HG02852 (cell line): ENCODE measurements around the gene NPLOC4.
A peak's percentile ranks its signal among the peaks of the same experiment; 100 is the strongest.
"Not testable (repeated sequence)": the region's sequence is repeated elsewhere in the genome, so short reads cannot be mapped to it uniquely, and the experiment has no call there.

ENCODE experiments used
- ATAC-seq: cut with Tn5 transposase; IDR thresholded peaks from one replicate; pipeline ENCODE4 v1.9.1; 2021; ENCODE audit warnings: mild to moderate bottlenecking, moderate library complexity; ENCODE audit not compliant: unreplicated experiment

NPLOC4 gene

DNA sequence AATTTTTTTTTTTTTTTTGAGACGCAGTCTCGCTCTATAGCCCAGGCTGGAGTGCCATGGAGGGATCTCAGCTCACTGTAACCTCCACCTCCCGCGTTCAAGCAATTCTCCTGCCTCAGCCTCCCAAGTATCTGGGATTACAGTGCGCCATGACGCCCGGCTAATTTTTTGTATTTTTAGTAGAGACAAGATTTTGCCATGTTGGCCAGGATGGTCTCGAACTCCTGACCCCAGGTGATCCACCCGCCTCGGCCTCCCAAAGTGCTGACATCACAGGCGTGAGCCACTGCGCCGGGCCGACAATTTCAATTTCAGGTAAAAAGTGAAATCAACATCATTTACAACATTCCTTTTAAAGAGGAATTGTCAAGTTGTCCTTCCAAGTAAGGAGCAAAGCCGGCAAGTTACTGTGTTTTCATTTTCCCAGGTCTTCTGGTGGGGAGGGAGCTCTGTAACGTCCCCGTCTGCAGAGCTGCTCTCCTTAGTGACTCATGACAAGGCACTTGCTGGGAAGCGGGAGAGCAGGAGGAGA, 873 bp downstream of the NPLOC4 start:
- peak; percentile 19 for ATAC-seq

DNA sequence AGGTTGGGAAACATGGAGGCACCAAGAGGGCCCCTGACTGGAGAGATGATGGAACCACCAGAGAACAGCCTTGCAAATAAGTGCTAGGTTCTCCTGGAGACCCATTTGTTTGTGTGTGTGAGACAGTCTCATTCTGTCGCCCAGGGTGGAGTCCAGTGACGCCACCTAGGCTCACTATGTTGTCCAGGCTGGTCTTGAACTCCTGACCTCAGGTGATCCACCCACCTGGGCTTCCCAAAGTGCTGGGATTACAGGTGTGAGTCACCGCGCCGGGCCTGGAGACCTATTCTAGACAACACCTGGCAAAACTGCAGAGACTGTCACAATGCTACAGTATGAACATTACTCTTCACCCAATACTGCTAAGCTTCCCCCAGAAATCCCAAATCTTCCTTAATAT, 1.5 kb downstream of the NPLOC4 start:
- no peak for ATAC-seq

DNA sequence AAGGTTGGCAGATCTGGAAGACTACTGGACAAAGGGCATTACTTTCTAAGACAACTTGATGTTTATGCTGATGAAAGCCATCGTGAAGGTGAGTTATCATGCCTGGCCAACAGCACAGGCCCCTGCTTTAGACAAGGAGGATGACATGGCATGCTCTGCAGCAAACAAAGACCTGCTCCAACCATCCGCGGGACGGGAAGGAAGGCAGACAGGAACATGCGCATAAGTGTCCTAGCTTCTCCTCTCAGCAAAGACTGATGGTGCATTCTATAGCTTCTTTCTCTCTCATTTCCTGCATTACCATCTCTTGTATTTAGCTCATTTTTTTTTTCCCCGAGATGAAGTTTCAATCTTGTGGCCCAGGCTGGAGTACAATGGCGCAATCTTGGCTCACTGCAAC, 5.4 kb downstream of the NPLOC4 start:
- ATAC-seq = no peak

DNA sequence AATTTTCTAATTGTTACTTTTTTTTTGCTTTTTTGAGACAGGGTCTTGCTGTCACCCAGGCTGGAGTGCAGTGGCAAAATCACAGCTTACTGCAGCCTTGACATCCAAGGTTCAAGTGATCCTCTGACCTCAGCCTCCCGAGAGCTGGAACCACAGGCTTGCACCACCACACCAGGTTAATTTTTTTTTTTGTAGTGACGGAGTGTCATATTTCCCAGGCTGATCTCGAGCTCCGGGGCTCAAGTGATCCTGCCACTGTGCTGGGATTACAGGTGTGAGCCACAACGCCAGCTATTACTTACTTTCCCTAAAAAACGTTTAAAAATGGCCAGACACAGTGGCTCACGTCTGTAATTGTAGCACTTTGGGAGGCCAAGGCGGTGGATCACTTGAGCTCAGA, 6.6 kb downstream of the NPLOC4 start:
- no peak for ATAC-seq

DNA sequence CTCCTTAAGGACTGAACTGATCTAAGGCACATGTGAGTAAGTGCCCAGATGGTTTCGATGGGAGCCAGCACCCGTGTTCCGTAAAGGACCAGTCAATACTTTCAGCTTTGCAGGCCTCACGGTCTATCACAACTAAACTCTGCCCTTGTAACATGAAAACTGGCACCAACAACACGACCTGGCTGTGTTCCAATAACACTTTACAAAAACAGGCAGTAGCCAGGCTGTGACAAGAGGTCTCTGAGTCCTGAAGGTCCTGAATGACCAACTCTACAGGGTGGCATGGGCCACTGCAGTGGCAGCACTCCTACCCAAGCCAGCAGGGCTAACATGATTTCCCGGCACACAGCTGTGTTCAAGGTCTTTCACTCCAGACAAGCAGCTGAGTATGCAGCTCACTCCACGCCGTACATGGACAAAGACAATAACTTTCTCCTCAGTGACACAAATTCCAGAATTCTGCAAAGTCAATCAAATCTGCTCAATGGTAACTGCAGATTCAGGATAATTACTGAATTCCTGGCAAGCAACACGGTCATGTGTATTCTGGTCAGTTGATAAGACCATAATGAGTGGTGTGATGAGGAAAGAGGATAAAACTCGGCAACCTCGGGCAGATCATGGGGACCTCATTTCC, 15.3 kb downstream of the NPLOC4 start:
- no peak for ATAC-seq

DNA sequence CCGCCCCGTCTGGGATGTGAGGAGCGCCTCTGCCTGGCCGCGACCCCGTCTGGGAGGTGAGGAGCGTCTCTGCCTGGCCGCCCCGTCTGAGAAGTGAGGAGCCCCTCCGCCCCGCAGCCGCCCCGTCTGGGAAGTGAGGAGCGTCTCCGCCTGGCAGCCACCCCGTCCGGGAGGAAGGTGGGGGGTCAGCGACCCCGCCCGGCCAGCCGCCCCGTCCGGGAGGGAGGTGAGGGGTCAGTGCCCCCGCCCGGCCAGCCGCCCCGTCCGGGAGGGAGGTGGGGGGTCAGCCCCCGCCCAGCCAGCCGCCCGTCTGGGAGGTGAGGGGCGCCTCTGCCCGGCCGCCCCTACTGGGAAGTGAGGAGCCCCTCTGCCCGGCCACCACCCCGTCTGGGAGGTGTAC, 18.6 kb downstream of the NPLOC4 start:
- not testable (repeated sequence) for ATAC-seq

DNA sequence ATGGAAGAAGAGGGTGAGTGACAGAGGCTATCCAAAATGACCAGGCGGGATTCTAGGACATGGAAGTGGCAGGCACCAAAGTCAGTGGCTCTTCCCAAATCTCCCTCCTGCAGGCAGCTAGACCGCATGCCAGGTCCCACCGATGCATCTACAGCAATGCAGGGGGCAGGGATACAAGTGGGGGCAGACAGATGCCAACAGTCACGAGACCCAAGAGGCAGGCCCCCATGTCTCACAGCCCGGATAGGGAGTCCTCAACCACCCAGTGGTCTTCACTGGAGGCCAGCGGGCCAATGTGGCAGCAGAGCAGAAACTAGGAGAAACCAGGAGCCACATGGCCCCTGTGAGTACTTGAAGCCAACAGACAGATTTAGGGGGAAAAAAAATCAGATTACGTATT, 20.0 kb downstream of the NPLOC4 start:
- no peak for ATAC-seq

DNA sequence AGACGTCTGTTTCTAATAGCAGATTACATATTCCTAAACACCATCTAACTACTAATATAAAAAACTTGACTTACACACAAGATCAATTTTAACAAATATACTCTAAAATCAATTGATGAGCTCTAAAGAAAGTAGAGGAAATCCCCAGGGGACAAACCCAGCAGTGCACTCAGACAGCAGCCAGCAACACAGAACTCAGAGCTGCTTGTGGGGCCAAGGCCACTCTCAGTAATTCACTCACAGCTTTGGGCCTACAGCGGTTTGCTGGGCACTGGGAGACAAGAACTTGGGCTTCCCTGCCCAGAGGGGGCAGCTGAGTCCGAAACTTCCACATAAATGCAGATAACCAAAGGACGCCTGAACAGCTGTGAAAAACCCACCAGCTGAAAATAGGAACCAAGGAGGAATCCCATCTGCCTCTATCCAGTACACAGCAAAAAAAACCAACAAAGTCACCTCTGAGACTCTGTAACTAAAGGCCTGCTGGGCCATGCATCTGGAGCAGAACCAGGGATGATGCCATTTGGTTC, 21.4 kb downstream of the NPLOC4 start:
- ATAC-seq = no peak

DNA sequence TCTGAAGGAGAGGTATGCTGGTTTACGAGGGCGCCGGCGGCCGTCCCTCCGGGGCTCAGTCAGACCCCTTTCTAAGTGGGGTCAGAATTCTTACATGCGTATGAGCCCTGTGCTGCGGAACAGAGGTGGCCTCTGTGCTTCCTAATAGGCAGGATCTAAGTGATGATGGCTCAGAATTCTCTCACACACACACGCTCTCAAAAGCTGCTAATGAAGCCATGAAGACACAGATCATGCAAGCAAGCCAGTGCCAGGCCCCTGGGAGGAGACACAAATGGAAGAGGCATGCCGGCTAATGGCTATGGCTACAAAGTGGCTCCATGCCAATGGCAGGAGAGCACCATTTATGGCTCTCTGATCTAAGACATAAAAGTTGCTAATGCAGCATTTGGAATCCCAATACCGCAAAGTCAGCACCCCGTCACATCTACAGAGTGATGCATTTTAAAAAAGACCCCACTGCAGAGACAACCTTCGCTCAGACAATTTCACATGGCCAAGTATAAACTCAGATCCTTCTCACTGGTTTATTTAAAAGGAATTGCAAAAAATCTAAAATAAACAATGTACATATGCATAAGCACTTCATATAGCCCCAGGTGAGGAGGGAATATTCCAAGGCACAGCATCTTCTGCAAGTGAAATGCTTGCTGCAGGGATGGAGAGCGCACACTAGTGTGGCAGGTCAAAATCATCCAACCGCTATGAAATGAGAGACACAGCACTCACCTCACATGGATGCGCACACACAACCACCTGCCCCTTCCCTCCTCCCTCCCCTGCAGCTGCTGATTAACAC, 24.5 kb downstream of the NPLOC4 start:
- no peak for ATAC-seq

DNA sequence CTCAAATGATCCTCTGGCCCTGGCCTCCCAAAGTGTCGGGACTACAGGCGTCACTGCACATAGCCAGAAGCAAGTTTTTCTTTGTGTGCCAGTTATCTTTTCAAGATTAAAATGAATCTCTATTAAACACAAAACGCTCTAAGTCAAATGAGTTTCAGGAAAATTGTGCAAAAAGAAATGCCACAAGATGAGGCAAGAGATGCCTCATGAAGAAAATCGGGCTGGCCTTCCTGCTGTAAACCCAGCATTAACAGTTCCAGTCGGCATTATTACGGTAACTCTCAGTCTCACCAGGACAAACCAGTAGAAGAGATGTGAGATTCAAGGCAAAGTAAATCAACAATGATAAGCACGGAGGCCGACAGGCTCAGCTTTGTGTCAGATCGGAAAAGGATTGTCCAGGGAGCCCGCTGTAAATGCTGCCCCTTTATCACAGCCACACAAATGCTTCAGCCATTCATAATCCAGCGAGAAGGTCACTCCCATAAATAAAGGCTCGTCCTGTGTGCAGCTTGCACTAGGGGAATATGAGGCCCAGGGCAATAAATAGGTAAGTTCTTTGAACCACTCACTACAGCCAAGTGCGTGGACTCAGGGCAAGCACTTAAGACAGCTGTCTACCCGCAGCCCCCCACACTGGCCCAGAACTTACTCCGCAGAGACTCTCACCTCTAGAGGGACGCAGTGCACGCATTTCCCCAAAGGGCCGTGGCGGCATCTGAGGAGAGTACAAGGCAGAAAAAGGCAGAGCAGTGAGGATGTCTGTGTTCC, 27.2 kb downstream of the NPLOC4 start:
- ATAC-seq = no peak

DNA sequence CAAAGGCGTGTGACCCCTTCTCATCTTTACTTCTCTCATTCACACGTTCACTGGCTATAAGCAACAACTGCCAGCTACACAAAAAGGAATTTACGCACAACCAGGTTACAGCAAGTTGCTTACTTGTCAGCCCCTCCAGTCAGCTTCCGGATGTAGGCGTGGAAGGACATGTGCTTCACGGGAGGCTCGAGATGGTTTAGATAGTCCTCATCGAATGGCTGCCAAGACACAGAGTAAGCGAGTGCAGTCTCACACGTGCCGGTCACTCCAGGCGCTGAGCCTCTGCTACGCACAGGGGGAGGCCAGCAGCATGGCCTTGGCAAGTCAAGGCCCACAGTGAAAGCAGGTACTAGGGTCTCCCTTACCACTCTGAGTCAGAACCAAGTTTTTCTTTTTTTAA, 28.3 kb downstream of the NPLOC4 start:
- no peak for ATAC-seq

DNA sequence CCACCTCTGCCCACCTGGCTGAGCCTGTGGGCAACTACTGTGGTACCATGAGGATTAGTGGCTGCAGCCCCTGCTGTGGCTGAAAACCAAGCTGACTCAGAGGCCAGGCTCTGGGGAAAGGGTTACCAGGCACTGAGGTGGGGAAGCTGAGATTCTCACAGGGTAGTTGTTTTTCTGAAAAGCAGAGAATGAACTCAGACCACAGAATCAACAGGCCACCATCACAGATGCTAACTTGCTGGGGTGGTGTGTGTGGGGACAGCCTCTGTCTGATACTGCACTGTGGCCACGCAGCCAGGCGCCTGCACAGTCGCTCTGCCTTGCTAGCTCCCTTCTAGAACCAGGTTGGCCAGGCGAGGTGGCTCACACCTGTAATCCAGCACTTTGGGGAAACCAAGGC, 28.8 kb downstream of the NPLOC4 start:
- no peak for ATAC-seq

DNA sequence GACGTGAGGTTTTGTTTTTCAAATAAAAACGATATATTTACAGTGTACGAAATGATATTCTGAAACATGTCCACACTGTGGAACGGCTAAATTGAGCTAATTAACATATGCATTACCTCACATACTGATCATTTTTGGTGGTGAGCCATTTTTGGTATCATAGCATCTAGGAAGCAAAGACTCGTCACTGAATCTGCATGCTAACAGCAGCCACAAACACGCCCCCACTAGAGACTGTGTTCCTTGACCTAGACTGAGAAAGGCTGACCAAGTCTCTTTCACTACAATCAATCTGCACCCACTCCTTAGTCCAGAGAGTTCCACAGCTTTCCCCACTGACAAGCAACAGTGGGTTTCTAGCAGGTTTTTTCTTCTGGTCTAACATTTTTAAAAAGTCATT, 29.5 kb downstream of the NPLOC4 start:
- no peak for ATAC-seq

DNA sequence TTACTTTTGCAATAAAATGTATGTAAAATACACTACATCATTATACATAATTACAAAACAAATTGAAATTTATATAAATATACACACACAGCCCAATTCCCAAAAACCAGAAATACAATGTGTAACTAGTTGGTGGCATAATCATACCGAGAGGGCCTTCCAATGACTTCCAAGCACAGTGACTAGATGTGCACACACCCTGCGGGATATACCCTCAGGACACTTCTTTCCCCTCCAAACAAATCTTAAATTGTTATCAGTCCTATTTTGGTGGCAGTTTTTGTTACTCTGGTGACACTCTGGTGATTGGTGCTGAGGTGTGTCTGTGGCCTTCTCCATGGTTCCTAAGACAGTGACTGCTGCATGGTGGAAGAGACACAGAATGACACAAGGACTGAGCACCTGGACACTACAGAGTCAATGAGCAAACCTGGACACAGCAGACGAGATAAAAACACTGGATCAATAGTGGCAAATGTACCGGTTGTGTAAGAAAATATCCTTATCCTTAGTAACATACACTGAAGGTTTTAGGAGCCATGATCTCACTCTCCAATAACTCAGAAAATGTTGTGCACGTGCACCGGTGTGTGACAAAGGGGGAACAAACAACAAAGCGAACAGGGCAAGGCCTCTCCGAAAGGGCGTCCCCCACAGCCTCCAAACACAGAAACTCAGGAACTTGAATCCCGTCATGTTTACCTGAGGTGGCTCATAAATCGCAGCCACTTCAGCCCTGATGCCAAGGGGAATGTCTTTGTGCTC, 32.9 kb downstream of the NPLOC4 start:
- ATAC-seq = no peak

DNA sequence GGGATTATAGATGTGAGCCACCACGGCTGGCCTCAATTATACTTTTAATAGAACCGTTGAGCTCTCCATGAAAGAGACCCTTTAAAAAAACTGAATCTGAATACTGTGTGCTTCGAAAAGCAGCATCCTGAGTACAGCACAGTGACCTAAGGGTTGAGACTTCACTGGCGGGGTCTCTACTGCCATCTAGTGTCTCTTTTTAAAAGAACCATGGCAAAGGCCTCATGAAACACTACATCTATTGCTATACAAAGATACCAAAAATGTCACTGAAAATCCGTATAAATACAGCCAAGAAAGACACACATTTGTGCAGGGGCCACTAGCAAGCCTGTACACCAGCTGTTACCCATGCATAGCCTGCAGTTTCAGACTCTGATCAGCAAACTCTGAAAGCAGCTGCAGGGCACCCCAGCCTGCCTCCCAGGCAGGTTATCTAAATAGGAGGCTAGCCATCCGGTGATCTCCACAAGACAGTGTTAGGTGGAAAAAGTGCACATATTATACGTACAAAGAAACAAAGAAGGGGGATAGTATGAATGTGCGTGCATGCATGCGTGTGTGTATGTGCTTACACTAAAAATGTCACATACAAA, 35.3 kb downstream of the NPLOC4 start:
- no peak for ATAC-seq

DNA sequence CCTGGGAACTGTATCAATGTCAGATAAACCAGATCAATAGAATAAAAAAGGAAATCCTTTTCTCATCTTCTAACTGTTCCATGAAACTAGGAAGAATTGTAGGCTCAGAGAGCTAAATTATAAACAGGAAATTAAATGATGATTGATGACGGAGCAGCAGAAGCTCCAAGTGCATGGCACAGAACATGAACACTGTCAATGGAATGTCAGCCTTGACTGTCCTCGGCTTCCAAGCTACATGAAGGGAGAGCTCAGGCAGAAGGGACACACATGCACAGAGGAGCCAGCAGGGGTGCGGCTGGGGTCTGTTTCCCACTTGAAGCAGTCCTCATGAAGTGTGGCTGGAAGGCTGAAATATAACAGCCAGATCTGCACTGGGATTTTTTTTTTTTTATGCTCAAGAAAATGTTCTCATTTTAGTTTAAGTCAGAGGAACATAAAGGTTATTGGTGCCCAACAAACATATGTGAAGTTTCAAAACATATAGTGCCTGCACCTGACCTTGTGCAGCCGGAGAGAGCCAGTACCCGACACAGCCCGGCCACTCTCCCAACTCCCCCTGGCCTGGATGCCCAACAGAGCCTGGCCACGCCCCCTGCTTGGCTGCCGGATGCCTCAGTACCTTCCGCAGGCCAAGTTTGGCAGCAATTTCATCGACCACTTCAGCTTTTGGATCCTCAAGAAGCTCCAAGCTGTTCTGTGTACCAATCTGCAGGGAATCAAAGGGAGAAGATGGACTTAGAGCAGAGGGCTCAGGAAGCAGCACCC, 37.0 kb downstream of the NPLOC4 start:
- ATAC-seq = no peak

DNA sequence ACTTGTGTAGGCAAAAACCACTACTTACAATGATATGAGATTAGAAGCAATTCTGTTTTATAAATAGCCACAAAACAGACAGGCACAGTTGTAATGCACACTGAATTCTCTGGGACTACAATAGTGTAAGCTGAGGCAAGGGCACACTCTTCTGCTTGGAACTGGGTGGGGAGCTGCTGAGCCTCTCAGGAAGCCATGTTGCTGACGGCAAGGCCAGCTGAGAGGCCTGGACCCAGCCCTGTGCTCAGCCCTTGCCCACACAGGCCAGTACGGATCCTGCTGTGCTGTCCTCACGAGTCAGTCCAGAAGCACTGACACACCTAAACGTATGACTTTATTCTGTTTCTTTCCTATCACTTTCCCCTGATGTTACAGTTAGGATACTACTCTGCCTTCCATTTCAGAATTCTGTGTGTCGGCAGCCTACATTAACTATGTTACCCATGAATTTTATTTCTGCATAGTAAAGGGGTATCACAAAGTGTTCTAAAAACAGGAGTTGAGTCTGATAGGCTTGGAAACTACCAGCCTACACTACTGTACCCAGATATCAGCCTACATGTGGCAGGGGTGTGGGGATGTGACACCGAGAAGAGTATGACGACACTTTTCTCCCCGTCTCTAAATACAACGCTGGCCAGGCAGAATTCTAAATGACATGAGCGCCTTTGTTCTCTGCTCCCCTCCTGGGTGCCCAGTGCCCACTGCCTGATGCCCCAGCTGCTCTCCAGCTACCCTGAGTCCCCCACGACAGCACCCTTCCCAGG, 43.6 kb downstream of the NPLOC4 start:
- no peak for ATAC-seq

DNA sequence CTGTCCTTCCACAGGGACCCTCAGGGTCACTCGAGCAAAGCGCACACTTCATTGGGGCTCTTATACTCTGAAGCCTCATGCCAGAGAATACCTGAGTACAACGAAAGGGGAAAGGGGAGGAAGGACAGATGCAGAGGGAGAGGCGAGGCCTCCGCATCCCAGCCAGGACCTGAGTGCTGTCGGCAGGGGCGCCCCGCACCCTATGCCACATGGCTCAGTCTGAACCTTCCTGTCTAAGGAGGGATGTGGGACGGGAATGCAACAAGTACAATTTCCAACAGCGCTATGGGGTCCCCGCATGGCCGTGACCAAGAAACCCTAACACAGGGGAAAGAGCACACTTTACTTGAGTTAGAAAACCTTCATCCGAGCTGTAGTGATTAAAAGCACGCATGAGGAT, 44.9 kb downstream of the NPLOC4 start:
- ATAC-seq = no peak

DNA sequence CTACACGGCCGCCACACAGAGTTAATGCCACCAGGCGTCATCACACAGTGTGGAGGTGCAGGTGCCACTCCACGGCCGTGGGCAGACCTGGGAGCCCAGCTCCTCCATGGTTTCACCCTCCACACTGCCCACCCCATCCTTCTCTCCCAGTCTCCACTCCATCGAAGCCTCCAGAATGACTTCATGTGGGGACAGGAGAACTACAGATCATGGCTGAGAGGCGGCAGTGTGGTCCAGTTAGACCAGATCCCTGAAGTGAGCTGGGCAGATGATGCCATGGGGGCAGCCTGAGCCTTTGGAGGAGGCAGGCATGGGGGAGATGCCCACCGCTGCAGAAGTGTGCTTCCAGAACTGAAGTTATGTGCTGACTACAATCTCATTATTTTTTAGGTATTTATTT, 46.8 kb downstream of the NPLOC4 start:
- no peak for ATAC-seq
